Stimulated activated CD8-positive, alpha-beta memory T cell treated with anti-CD3 and anti-CD28 coated beads, Interleukin-7, amount 100 ng/mL, for 4 hours (primary cell): ENCODE results near the gene GPC5.

ENCODE experiments used
- DNase-seq, 2 donors: peaks; one replicate each; pipeline ENCODE4 v3.0.0-alpha.2; 2020; ENCODE audit warnings: low read depth in 2 of 2

Gene GPC5

GRCh38 chr13:91965511-91965910, 567.1 kb downstream of the GPC5 start:
- no peak for DNase-seq

- no peak for DNase-seq
These were observed 580.1 kb downstream of the GPC5 start for GRCh38 chr13:91978571-91978970.

- DNase-seq, result no peak
These were observed 588.5 kb downstream of the GPC5 start for GRCh38 chr13:91986761-91987483.

- no peak for DNase-seq
These were observed 589.9 kb downstream of the GPC5 start for GRCh38 chr13:91988331-91988730.

- DNase-seq, result no peak
These were observed 614.4 kb downstream of the GPC5 start for GRCh38 chr13:92012787-92013186.

- DNase-seq, result no peak
These were observed 619.3 kb downstream of the GPC5 start for GRCh38 chr13:92017737-92018136.

GRCh38 chr13:92028695-92029094, 630.3 kb downstream of the GPC5 start:
- no peak for DNase-seq

- DNase-seq, result no peak
These were observed 631.2 kb downstream of the GPC5 start for GRCh38 chr13:92029641-92030040.

GRCh38 chr13:92038905-92039304, 640.5 kb downstream of the GPC5 start:
- DNase-seq, result no peak

GRCh38 chr13:92042522-92042921, 644.1 kb downstream of the GPC5 start:
- no peak for DNase-seq

- DNase-seq, result no peak
These were observed 645.9 kb downstream of the GPC5 start for GRCh38 chr13:92044351-92044750.

GRCh38 chr13:92054389-92054788, 656.0 kb downstream of the GPC5 start:
- DNase-seq, result no peak

GRCh38 chr13:92074658-92075057, 676.2 kb downstream of the GPC5 start:
- no peak for DNase-seq

- DNase-seq, result no peak
These were observed 699.0 kb downstream of the GPC5 start for GRCh38 chr13:92097337-92097903.

GRCh38 chr13:92101801-92102200, 703.4 kb downstream of the GPC5 start:
- DNase-seq, result no peak

GRCh38 chr13:92103689-92104153, 705.3 kb downstream of the GPC5 start:
- no peak for DNase-seq

GRCh38 chr13:92122186-92122853, 723.9 kb downstream of the GPC5 start:
- DNase-seq, result no peak

GRCh38 chr13:92126399-92126798, 728.0 kb downstream of the GPC5 start:
- DNase-seq, result no peak

GRCh38 chr13:92135509-92135908, 737.1 kb downstream of the GPC5 start:
- DNase-seq, result no peak

GRCh38 chr13:92136449-92137155, 738.2 kb downstream of the GPC5 start:
- no peak for DNase-seq

- DNase-seq, result no peak
These were observed 739.1 kb downstream of the GPC5 start for GRCh38 chr13:92137520-92137919.

- DNase-seq, result no peak
These were observed 745.3 kb downstream of the GPC5 start for GRCh38 chr13:92143766-92144165.
